Measurements from ENCODE around the gene ZNF407.

Gene ZNF407

GRCh38 chr18:74940856-74941255 lies 343.2 kb downstream of the ZNF407 start:
- Histone ChIP-seq H3K4me1 (ENCODE audit: low read depth, poor library complexity, severe bottlenecking) (no peaks in the 10 kb centered on the region), H3K36me3 (ENCODE audit: insufficient read depth) (no peaks in the 10 kb centered on the region), H3K4me3 (IDR thresholded peaks at IDR 0.05; ENCODE audit: insufficient read depth, low read depth, low read length) (no peak overlapping the region), H3K27me3 (ENCODE audit: insufficient read depth, low read depth) (no peaks in the 10 kb centered on the region), H3K4me2 (no peak overlapping the region), H3K79me2 (ENCODE audit: insufficient read depth, low read depth) (no peaks in the 10 kb centered on the region), H3K27ac (no peak overlapping the region), H2AFZ (ENCODE audit: low read depth) (no peak overlapping the region), H3K9ac (no peak overlapping the region), H4K20me1 (ENCODE audit: insufficient read depth) (no peaks in the 10 kb centered on the region)
- no peak for TF ChIP-seq CTCF (conservative IDR thresholded peaks at IDR 0.05; ENCODE audit: low read depth, low read length)

- no peak overlapping the region for H2AFZ ChIP-seq (ENCODE audit: low read depth)
- no peaks in the 10 kb centered on the region for H4K20me1 ChIP-seq (ENCODE audit: insufficient read depth)
- H3K4me1 ChIP-seq (ENCODE audit: low read depth, poor library complexity, severe bottlenecking), result no peaks in the 10 kb centered on the region
- no peak for TF ChIP-seq CTCF (conservative IDR thresholded peaks at IDR 0.05; ENCODE audit: low read depth, low read length)
- H3K79me2 ChIP-seq (ENCODE audit: insufficient read depth, low read depth), result no peaks in the 10 kb centered on the region
- H3K27me3 ChIP-seq (ENCODE audit: insufficient read depth, low read depth), result no peaks in the 10 kb centered on the region
- H3K9ac ChIP-seq, result no peak overlapping the region
- H3K27ac ChIP-seq, result no peak overlapping the region
- no peaks in the 10 kb centered on the region for H3K36me3 ChIP-seq (ENCODE audit: insufficient read depth)
- H3K4me3 ChIP-seq (IDR thresholded peaks at IDR 0.05; ENCODE audit: insufficient read depth, low read depth, low read length), result no peak overlapping the region
- H3K4me2 ChIP-seq, result no peak overlapping the region
These were observed 344.7 kb downstream of the ZNF407 start for GRCh38 chr18:74942319-74942910.

DNA sequence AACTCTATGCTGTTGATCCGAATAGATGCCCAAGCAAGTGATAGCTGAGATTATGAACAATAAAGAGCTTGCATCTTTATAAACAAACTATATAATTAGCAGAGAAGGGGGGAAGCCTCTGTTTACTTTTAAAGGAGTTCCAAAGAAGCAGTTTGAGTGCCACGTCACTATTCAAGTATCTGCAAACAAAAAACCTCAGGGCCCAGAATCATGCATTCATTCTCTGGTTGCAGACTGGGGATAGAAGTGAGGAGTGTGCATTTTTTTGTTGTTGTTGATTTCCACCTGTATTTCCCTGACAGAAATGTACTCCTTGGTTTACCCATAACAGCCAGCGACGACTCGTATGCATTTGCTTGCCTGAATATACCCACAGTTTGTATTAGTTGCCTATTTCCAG lies 347.0 kb downstream of the ZNF407 start:
- H3K4me3 ChIP-seq (IDR thresholded peaks at IDR 0.05; ENCODE audit: insufficient read depth, low read depth, low read length), result no peak overlapping the region
- H3K9ac ChIP-seq, result no peak overlapping the region
- no peak for TF ChIP-seq CTCF (conservative IDR thresholded peaks at IDR 0.05; ENCODE audit: low read depth, low read length)
- no peak overlapping the region for H3K4me2 ChIP-seq
- H2AFZ ChIP-seq (ENCODE audit: low read depth), result no peak overlapping the region
- no peaks in the 10 kb centered on the region for H4K20me1 ChIP-seq (ENCODE audit: insufficient read depth)
- no peaks in the 10 kb centered on the region for H3K27me3 ChIP-seq (ENCODE audit: insufficient read depth, low read depth)
- no peaks in the 10 kb centered on the region for H3K79me2 ChIP-seq (ENCODE audit: insufficient read depth, low read depth)
- no peaks in the 10 kb centered on the region for H3K36me3 ChIP-seq (ENCODE audit: insufficient read depth)
- no peak overlapping the region for H3K27ac ChIP-seq
- H3K4me1 ChIP-seq (ENCODE audit: low read depth, poor library complexity, severe bottlenecking), result peaks cover 12% of the 10 kb centered on the region

DNA sequence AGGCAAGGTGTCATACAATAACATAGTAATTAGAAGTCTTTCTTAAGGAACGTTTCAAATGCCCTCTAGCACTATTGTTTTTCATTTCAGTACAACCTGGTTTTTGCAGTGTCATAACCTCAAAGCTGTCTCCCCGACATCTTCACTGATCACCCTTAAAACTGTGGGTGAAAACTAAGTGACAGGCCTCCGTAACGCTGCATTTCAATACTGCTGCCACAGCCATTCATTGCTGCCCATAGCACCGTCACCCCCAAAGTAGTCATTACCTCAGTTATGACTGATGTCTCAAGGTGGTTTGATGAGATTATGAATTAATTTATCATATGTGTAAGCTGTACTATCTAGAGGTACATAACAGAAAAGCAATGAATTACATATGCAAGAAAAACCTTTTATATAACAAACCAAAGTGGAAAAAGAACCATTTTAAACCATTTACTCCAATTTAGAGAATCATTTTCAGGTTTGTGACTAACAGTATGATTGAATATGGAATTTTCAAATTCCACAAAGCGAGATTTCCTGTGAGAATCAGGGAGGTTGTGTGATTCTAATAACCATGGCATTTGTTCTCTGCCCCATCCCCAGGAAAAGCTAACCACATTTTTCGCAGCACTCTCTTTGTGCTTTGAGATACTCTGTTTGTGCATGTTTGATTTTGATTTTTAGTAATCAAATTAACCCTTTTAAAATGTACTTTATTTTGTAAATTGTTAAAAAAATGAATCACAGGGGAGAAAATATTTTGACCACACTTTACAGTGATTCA lies 348.3 kb downstream of the ZNF407 start:
- no peak overlapping the region for H3K27ac ChIP-seq
- H3K36me3 ChIP-seq (ENCODE audit: insufficient read depth), result no peaks in the 10 kb centered on the region
- no peaks in the 10 kb centered on the region for H4K20me1 ChIP-seq (ENCODE audit: insufficient read depth)
- H3K4me3 ChIP-seq (IDR thresholded peaks at IDR 0.05; ENCODE audit: insufficient read depth, low read depth, low read length), result no peak overlapping the region
- TF ChIP-seq CTCF (conservative IDR thresholded peaks at IDR 0.05; ENCODE audit: low read depth, low read length), result no peak
- H2AFZ ChIP-seq (ENCODE audit: low read depth), result no peak overlapping the region
- no peak overlapping the region for H3K9ac ChIP-seq
- no peaks in the 10 kb centered on the region for H3K79me2 ChIP-seq (ENCODE audit: insufficient read depth, low read depth)
- peaks cover 24% of the 10 kb centered on the region for H3K4me1 ChIP-seq (ENCODE audit: low read depth, poor library complexity, severe bottlenecking)
- no peaks in the 10 kb centered on the region for H3K27me3 ChIP-seq (ENCODE audit: insufficient read depth, low read depth)
- H3K4me2 ChIP-seq, result no peak overlapping the region

Data from KMS-11 (cell line).